Peyer's patch (tissue), 4 donors: ENCODE measurements around the gene MKI67.

Experiments
- POLR2A ChIP-seq, 2 donors: fragments of 450-650 bp; IDR thresholded peaks; one replicate each; pipeline ENCODE4 v1.5.1; 2017; ENCODE audit warnings: antibody characterized with exemption in 2 of 2, mild to moderate bottlenecking in 2 of 2, moderate library complexity in 2 of 2
- TF ChIP-seq, protein P1 (sequence below), 6 experiments: fragments of 450-650 bp in 4 of 6; fragments of 200-600 bp in 2 of 6; sonication (generic) in 1 of 6; IDR thresholded peaks; one replicate each; pipeline ENCODE4 v1.5.1; 2017 to 2019; ENCODE audit warnings: antibody characterized with exemption in 6 of 6, mild to moderate bottlenecking in 3 of 6, moderate library complexity in 1 of 6

DNA sequence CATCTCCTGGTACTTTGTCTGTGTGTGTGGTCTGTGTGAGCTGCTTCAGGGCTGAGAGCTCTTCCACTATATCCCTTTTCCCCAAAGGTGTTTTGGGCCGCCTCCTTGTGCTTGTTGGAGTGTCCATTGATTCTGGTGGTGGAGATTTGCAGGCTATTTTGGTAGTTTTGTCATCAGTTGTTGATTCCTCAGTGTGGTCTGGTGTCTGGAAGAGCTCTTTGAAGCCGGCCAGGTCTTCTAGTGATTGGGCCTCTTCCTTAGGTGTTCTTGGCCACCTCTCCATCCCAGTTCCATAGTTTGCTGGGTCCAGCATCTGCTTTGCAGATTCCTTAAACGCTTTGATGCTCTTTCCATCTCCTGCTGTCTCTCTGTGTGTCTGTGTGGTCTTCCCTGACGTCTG is 20.8 kb downstream of the MKI67 start:
- TF ChIP-seq, protein P1, sequence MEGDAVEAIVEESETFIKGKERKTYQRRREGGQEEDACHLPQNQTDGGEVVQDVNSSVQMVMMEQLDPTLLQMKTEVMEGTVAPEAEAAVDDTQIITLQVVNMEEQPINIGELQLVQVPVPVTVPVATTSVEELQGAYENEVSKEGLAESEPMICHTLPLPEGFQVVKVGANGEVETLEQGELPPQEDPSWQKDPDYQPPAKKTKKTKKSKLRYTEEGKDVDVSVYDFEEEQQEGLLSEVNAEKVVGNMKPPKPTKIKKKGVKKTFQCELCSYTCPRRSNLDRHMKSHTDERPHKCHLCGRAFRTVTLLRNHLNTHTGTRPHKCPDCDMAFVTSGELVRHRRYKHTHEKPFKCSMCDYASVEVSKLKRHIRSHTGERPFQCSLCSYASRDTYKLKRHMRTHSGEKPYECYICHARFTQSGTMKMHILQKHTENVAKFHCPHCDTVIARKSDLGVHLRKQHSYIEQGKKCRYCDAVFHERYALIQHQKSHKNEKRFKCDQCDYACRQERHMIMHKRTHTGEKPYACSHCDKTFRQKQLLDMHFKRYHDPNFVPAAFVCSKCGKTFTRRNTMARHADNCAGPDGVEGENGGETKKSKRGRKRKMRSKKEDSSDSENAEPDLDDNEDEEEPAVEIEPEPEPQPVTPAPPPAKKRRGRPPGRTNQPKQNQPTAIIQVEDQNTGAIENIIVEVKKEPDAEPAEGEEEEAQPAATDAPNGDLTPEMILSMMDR (IDR thresholded peaks at IDR 0.05): no peak
- no peak for TF ChIP-seq POLR2A (IDR thresholded peaks at IDR 0.05)
